HG03558 (cell line): ENCODE measurements around the gene DAPK2.

Experiments used
- ATAC-seq: cut with Tn5 transposase; IDR thresholded peaks from one replicate; pipeline ENCODE4 v1.9.1; 2021; ENCODE audit warnings: moderate number of reproducible peaks; ENCODE audit not compliant: unreplicated experiment; ENCODE audit errors: extremely low read depth

DAPK2 gene

GRCh38 chr15:63946524-63947065 is 99.7 kb downstream of the DAPK2 start:
- ATAC-seq = no peak

- ATAC-seq = no peak
Measured at GRCh38 chr15:63945838-63946298, 100.4 kb downstream of the DAPK2 start.

- ATAC-seq = no peak
Measured at GRCh38 chr15:63945007-63945788, 101.1 kb downstream of the DAPK2 start.

GRCh38 chr15:63944681-63944955 is 101.7 kb downstream of the DAPK2 start:
- ATAC-seq = no peak

GRCh38 chr15:63943829-63944680 is 102.2 kb downstream of the DAPK2 start:
- no peak for ATAC-seq

GRCh38 chr15:63942486-63943365 is 103.6 kb downstream of the DAPK2 start:
- no peak for ATAC-seq

- no peak for ATAC-seq
Measured at GRCh38 chr15:63941698-63942465, 104.4 kb downstream of the DAPK2 start.

GRCh38 chr15:63940966-63941620 is 105.2 kb downstream of the DAPK2 start:
- ATAC-seq = no peak

GRCh38 chr15:63939531-63940130 is 106.7 kb downstream of the DAPK2 start:
- ATAC-seq = no peak

- ATAC-seq = no peak
Measured at GRCh38 chr15:63938486-63939061, 107.7 kb downstream of the DAPK2 start.

- no peak for ATAC-seq
Measured at GRCh38 chr15:63933522-63933921, 112.8 kb downstream of the DAPK2 start.

GRCh38 chr15:63931556-63931955 is 114.7 kb downstream of the DAPK2 start:
- ATAC-seq = no peak

- no peak for ATAC-seq
Measured at GRCh38 chr15:63930034-63930433, 116.3 kb downstream of the DAPK2 start.

- no peak for ATAC-seq
Measured at GRCh38 chr15:63928185-63928842, 118.0 kb downstream of the DAPK2 start.

GRCh38 chr15:63923993-63924950 is 122.0 kb downstream of the DAPK2 start:
- ATAC-seq = no peak

GRCh38 chr15:63922916-63923315 is 123.4 kb downstream of the DAPK2 start:
- ATAC-seq = no peak
